OCI-M2 (cell line): ENCODE measurements around the gene SBDS.
"Not testable (repeated sequence)": the region's sequence is repeated elsewhere in the genome, so short reads cannot be mapped to it uniquely, and the experiment has no call there.

Source experiments
- DNase-seq: peaks from one replicate; lab custom pipeline; 2025; ENCODE audit not compliant: unreplicated experiment; lab: John Stamatoyannopoulos, UW

The SBDS gene

DNA sequence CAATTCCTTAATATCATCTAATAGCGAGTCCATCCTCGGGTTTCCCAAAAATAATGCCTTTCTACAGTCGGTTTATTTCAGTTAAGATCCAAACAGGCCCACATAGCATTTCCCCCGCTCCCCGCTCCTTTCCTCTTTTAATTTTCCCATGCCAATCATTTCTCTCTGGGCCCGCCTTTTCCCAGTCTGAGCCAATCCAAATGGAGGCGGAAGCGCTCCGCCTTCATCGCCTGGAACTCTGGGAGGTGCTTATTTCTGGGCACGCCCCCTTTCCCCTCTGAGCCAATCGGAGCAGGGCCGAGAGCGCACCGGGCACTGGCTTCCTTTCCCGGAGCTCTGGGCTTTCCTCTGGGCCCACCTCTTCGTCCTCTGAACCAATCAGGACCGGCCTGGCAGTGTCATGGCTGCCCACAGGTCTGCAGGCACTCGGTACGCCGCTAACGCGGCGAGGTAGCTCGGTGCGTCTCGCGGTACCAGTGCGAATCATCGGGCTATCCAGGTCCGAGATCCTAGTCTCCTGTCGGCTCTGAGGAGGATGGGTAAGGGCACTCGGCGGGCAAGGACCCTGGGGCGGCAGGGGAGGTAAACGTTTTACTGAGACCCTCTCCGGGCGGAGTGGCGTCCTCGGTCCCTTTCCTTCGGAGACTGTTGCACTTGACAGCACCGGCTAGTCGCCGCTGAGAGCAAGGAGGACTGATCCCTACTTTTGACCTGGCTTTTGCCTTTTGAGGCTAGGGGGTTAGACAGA is 1.2 kb upstream of the SBDS start, which contains the start of gene TYW1:
TYW1 (plus strand) TSS at position 390 of the 748 bp plus-strand sequence; CDS start at position 536, 146 bp downstream.
- peak; percentile 87 for DNase-seq

DNA sequence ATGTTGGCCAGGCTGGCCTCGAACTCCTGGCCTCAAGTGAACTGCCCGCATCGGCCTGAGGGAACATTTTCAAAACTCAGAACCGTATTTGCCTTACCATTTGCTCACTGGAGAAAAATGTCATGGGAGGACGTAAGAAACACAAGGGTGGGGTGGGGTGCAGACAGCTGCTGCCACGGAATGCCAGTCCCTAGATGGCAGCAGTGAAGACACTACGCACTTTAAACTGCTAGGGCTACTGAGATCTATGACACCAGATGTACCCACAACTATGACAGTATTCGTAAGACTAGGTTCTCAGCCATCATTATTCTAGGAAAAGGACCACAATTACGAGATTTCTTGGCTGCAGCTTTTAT is 716 bp downstream of the SBDS start:
- not testable (repeated sequence) for DNase-seq

DNA sequence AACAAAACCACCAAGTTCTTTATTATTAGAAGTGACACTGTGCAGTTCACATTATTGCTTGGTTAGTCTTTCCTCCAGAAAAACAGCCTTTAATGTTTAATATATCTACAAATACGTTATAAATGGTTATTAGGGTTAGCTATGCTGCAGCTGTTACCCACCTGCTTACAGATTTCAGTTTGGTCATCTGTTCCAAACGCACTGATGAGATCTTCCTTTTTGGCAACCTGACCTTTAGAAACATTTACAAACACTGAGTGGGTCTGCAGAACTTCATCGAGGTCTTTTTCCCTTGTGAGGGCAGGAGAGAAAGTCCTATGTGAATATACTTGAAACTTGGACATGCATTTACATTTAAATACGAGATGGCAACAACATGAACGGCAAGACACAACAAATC is 1.3 kb downstream of the SBDS start:
- not testable (repeated sequence) for DNase-seq

DNA sequence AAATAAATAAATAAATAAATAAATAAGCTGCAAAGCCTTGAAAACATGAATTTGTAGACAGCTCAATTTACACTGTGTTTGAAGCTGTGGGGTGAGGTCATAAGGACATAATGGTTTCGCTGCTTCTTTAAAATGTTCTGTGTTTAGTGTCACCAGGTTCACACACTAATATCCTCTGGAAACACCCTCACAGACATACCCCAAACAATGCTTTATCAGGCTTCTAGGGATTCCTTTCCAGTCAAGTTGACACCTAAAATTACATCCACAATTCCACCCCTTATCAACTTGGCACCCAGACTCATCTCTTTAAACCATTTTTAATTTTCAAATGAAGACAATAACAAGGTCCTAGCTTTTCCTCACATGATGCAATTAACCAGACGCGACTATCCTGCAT is 5.8 kb downstream of the SBDS start:
- not testable (repeated sequence) for DNase-seq

DNA sequence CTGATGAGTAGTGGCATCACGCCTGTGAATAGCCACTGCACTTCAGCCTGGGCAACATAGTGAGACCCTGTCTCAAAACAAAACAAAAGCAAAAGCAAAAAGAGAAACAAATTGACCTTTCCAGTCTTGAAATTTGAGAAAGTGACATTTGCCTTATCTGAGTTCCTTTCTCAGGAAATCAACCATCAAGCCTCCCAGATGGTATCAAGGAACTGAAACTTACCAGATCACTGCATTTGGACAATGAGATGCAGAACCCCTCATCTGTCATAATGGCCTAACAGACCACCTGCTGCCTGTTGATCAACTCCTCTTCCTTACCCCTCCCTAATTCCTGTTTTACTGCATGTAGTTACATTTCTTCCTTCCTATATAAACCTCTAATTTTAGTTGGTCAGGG is 15.1 kb downstream of the SBDS start:
- DNase-seq, result not testable (repeated sequence)

DNA sequence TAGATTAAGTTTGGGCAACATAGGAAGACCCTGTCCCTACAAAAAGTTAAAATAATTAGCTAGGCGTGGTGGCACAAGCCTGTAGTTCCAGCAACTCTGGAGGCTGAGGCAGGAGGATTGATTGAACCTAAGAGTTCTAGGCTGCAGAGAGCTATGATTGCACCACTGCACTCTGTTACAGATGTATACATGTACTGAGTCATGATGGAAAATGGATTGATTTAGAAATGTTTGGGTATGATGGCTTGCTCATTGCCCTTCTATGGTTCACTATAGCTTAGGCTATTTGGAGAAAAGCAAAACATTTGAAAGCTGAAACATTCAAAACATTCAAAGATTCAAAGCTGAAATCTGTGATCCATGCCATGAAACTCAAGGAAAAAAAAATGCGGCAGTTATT is 16.4 kb downstream of the SBDS start:
- not testable (repeated sequence) for DNase-seq

DNA sequence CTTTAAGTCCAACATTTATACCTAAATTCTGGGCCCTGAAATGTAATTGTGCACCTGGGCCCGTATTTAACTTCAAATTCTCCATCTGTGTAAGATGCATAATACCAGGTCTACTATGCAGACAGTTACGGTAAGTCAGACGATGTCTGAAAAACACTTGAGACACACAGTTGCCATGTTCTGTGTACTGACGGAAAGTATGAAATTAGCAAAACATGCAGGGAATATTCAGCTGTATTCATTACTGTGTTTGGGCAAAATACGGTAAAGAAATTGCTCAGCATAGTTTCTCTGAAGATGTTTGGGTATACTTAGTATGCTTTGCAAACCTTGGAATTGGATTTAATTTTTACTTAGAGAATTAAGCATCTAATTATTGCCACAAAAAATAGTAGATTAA is 17.1 kb downstream of the SBDS start:
- not testable (repeated sequence) for DNase-seq

DNA sequence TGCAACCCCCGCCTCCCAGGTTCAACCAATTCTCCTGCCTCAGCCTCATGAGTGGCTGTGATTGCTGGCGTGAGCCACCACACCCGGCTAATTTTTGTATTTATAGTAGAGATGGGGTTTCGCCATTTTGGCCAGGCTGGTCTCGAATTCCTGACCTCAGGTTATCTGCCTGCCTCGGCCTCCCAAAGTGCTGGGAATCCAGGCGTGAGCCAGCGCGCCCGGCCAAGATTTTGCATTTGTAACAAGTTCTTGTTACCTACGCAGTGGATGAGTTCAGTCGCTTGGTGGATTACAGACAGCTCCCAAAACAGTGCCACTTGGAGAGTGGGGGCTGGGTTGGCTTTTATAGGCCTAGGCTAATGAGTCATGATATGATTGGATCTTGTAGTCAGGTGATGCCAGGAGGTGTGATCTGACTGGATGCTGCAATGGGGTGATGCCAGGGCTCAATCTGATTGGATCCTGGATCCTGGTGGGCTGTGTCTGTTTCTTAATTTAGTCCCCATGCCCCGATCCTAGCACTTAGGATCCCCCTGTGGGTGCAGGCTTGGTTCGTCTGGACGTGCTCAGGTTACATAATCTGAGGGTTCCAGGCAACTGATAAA is 20.3 kb downstream of the SBDS start:
- no peak for DNase-seq

DNA sequence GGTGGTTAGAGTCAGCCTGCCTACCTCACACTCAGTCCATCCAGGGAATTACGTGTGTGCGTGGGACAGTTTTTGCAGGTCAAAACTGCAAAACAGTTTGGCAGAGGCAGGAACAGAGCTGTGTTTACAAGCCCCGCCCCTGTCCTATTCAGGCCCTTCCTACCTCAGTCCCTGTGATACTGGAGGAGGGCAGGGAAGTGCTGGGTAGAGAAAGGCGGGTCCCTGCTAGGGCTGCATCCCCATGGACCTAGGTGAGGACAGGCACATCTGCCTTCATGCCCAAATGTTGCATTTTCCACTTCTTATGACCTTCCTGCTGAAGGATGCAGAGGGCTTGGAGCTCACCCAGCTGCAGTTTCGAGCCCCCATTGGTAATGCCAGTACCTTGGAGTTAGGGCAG is 25.1 kb downstream of the SBDS start:
- no peak for DNase-seq

DNA sequence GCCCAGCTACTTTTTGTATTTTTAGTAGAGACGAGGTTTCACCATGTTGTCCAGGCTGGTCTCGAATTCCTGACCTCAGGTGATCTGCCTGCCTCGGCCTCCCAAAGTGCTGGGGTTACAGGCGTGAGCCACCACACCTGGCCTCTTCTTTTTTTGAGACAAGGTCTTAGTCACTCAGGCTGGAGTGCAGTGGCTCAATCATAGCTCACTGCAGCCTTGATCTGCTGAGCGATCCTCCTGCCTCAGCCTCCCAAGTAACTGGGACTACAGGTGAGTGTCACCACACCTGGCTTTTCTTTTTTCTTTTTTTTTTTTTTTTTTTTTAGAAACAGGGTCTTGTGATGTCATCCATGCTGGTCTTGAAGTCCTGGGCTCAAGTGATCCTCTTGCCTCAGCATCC is 26.4 kb downstream of the SBDS start:
- DNase-seq, result not testable (repeated sequence)

DNA sequence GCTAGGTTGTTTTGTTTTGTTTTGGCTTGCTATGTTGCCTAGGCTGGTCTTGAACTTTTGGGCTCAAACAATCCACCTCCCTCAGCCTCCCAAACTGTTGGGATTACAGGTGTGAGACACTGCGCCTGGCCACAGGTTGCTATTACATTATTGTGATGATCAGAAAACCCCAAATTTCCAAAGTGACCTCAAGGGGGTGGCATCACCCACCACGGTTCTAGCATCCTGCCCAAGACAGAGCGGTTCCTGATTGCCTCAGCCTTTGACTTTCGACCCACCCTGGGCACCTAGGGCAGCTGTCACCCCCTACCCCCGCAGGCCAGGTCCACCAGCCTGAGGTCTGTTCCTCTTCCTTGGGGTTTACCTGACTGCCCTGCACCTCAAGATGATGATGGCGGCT is 28.4 kb downstream of the SBDS start:
- DNase-seq, result no peak

DNA sequence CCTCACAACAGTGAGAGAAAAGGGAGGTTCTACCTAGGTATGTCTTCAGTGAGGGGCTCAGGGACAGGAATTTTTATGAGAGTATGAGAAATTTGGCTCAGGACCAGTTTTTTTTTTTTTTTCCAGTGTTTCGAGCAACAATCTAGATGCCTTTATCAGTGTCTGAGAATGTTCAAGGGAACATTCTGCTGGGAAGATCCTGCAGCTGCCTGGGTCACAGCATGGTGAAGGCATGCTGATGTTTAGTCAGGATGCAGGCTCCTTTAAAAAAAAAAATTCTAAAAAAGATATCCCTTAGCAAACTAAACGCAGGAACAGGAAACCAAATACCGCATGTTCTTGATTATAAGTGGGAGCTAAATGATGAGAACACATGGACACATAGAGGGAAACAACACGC is 31.0 kb downstream of the SBDS start:
- DNase-seq, result no peak

DNA sequence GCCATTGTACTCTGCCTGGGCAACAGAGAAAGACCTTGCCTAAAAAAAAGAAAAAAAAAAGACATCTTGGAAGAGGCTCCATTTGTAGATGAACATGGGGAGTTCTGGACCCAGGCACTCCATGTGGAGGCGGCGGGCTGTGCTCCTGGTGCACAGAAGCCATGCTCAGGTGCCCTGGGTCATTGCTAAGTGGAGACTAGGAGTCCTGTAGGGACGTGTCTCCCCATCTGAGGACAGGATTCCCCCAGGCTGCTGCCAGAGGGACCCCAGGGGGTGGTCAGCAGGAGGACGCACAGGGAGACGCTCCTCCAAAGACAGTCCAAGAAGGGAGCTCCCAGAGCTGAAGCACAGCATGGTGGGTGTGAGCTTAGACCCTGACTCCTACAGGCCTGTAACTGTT is 34.3 kb downstream of the SBDS start:
- no peak for DNase-seq

DNA sequence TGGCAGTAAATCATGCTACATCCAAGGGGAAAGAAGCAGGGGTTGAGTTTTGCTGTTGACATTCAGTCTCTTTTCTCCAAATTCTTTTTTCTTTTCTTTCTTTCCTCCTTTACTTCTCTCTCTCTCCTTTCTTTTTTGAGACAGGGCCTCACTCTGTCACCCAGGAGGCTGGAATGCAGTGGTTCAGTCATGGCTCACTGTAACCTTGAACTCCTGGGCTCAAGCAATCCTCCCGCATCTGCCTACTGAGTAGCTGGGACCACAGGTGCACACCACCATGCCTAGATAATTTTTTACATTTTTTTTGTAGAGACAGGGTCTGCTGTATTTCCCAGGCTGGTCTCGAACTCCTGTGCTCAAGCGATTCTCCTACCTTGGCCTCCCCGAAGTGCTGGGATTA is 35.2 kb downstream of the SBDS start:
- DNase-seq, result no peak

DNA sequence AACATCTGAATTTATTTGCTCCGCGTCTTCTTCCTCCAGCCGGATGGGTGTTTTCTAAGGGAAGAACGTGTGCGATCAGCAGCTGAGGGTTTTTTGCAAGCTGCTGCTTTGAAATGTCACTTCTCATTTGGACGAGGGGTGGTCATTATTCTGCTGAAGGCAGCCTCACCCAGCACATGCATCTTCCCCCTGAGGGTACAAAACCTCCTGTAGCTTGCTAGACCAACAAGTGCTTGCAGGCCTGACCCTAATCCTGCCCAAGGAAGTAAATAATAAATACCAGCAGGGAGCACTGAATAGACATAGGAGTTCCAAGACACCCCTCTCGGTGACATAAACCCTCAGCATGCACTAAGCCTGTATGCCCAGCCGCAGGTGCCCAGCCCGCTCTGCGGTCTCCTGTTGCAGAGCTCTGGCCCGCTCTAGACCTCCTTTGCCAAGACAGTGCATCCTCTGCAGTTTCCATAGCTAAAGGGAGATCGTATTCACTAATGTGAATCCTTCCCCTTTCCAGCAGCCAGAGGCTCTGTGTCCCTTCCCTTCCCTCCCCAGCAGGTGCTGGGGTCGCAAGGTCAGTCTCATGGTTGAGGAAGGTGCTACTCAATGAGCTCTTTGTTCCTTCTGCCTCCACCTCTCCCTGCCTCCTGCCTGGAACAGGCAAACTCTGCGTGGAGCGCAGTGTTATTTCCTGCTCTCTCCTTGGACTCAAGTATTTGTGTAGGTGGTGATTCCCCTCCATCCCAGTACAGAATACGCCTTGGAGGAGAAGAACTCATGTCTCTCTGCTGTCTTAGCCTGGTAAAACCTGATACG is 36.6 kb downstream of the SBDS start:
- no peak for DNase-seq

DNA sequence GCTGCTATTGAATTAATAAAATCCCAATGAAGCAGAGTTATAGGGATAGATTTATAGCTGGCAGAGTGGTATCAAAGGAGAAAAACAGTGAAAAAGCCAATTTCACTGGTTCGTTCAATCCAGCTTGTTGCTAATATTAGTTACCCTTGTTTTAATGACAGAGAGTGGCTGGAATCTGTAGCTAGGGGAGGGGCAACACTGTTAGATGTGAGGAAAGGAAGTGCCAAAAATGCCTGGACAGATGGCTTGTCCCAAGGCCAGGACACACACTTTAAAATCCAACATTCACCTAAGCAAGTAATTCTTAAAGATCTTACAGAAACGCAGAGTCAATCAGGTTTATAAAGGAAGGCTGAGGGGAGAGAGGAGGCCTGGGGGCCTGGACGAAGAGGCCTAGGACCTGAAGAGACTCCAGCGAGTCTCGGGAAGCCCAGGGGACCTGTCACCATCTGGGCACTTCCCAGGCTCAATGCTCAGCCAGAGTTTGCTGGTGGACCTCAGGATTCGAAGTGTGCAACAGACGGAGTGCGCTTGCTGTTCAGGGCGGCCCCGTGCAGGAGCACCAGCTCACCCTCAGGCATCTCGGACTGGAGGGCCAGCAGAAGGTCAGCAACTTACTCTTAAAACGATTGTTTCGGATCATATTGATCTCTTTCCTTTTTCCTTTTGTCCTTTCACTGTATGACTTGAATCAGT is 37.6 kb downstream of the SBDS start:
- DNase-seq, result no peak

DNA sequence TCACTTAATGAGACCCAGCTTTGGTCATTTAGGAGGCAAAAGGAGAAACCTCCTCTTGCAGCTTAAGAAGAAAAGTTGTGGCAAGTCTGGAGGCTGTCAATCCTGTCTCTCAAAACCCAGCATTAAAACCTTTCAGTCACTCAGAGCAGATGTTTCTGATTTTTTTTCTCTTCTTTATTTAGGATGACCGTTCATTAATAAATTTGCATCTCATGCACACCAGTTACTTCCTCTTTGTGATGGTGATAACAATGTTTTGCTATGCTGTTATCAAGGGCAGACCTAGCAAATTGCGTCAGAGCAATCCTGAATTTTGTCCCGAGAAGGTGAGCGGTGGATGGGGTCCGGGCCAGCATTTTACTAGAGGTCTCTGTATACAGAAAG is 42.4 kb downstream of the SBDS start:
- no peak for DNase-seq

DNA sequence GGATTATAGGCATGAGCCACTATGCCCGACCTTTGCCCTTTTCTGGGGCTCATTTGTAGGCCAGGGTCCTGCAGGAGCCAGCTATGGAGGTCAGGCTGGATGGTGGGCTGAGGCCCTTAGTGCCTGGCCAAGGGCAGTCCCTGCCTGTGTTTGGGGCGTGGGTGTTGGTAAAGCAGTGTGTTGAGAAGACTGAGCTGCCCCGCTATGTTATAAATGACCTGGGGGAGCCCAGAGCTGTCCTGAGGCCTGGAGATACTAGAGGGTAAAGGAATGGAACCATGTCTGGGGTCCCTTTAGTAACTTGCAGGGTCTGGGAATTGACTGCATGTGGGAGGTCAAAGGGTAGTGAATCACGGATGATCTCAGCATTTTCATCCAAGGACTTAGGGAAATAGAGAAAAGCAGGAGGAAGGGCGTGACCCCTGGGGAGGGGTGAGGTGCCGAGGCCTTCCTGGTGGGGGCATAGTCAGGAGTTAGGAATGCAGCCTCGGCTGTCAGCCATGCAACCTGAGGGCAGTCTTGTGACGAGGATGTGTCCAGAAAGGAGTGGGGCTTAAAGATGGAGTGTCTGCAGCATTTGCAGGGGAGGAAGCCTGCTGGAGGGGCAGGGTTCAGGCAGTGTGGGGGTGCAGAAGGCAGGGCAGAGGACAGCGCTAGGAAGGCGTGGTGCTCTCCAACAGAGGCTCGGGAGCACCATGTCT is 42.9 kb downstream of the SBDS start:
- DNase-seq, result no peak

DNA sequence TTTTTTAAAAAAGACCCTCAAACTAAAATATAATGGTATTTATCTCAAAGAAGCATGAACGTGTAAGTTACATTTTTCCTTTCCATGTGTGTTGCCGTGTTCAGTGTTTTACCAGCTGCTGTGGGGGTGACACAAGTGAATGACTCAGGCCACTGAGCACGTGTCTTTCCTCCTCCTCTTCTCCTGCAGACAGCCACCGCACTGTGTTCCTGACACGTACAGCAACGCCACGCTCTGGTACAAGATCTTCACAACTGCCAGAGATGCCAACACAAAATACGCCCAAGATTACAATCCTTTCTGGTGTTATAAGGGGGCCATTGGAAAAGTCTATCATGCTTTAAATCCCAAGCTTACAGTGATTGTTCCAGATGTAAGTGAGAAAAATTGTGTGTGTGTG is 44.6 kb downstream of the SBDS start:
- DNase-seq, result no peak

DNA sequence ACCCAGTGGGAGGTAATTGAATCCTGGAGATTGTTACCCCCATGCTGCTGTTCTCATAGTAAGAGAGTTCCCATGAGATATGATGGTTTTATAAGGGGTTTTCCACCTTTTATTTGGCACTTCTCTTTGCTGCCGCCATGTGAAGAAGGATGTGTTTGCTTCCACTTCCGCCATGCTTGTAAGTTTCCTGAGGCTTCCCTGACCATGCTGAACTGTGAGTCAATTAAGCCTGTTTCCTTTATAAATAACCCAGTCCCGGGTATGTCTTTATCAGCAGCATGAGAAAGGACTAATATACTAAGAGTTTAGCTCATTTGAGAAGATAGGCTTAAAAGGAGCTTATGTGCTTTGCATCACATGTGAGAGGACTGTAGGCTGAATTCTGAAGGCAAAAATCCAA is 45.1 kb downstream of the SBDS start:
- DNase-seq, result no peak
